Immature natural killer cell (primary cell): Measurements from ENCODE around the gene RXRB. TPM values are rescaled to one million over a fixed set of nuclear protein-coding genes. Genes with fewer than 3 reads are reported as not detected.

ENCODE experiments used
- DNase-seq, 3 donors: peaks; one replicate each; pipeline ENCODE4 v3.0.0; 2022; ENCODE audit warnings: mixed read lengths in 1 of 3
- H3K27ac Mint-ChIP-seq, 6 donors: one replicate each; pipeline ENCODE4 v1.8.0; 2020; ENCODE audit warnings: mixed read lengths in 6 of 6, mild to moderate bottlenecking in 5 of 6, inconsistent platforms in 4 of 6, moderate library complexity in 3 of 6
- H3K27me3 Mint-ChIP-seq, 3 donors: one replicate each; pipeline ENCODE4 v1.8.0; 2020 to 2021; ENCODE audit warnings: low read depth in 3 of 3, mild to moderate bottlenecking in 3 of 3, mixed read lengths in 3 of 3, moderate library complexity in 3 of 3, inconsistent platforms in 1 of 3
- H3K36me3 Mint-ChIP-seq, 3 donors: one replicate each; pipeline ENCODE4 v1.8.0; 2020; ENCODE audit warnings: mixed read lengths in 3 of 3, inconsistent platforms in 2 of 3, mild to moderate bottlenecking in 2 of 3
- H3K4me1 Mint-ChIP-seq, 2 donors: one replicate each; pipeline ENCODE4 v1.8.0; 2020; ENCODE audit warnings: inconsistent platforms in 2 of 2, mild to moderate bottlenecking in 2 of 2, mixed read lengths in 2 of 2, moderate library complexity in 1 of 2
- H3K4me3 Mint-ChIP-seq, 5 donors: one replicate each; pipeline ENCODE4 v1.8.0; 2020; ENCODE audit warnings: mild to moderate bottlenecking in 5 of 5, mixed read lengths in 5 of 5, inconsistent platforms in 3 of 5, moderate library complexity in 3 of 5
- H3K9me3 Mint-ChIP-seq, 6 donors: one replicate each; pipeline ENCODE4 v1.8.0; 2020; ENCODE audit warnings: mild to moderate bottlenecking in 6 of 6, mixed read lengths in 6 of 6, inconsistent platforms in 4 of 6, moderate library complexity in 3 of 6
- polyA plus RNA-seq, 3 donors: library from polyadenylated mRNA; unstranded; fragments of 300-500 nt; fragmentation: Illumina TruSeq; gene quantifications; one replicate each; pipeline ENCODE4 v1.2.3, GENCODE V29; 2021

The RXRB gene
- polyA plus RNA-seq, 3 donors from 2014 or later: 6.0 to 11.8 (median 6.9) TPM

DNA sequence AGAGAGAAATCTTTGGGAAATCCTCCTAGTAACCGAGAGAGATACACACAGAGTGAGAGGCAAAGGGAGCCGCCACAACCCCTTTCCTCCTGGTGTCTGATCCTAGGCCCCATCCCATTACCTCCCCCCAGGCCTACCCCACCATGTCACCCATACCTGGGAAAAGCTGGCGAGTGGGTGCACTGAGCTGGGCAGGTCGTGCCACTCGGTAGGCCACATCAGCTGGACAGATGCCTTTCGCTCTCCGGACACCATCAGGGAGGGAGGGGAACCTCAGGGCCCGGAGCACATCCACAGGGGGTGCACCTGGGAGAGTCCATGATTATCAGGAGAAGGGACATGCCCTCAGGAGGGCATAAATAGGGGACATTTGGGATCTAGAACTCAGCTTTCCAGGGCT is 11.3 kb downstream of the RXRB start:
- Mint-ChIP-seq H3K4me3 (no peak overlapping the region), H3K27me3 (peaks cover 1 to 16% (median 14%) of the 10 kb centered on the region in 3 donors), H3K4me1 (peaks cover 15 to 16% of the 10 kb centered on the region in 2 donors), H3K36me3 (peaks cover 4 to 21% (median 5%) of the 10 kb centered on the region in 3 donors), H3K27ac (no peak overlapping the region), H3K9me3 (peaks cover 0 to 3% (median 0%) of the 10 kb centered on the region in 6 donors)
- DNase-seq: no peak

GRCh38 chr6:33187809-33188208 is 12.7 kb downstream of the RXRB start:
- no peak overlapping the region for H3K4me3 Mint-ChIP-seq
- peak overlapping the region in 1 of 6 donors; percentile 38 for H3K27ac Mint-ChIP-seq
- peaks cover 23 to 25% of the 10 kb centered on the region in 2 donors for H3K4me1 Mint-ChIP-seq
- H3K9me3 Mint-ChIP-seq: peaks cover 2 to 10% (median 7%) of the 10 kb centered on the region in 6 donors
- peaks cover 9 to 16% (median 16%) of the 10 kb centered on the region in 3 donors for H3K27me3 Mint-ChIP-seq
- DNase-seq: no peak
- peaks cover 14 to 33% (median 16%) of the 10 kb centered on the region in 3 donors for H3K36me3 Mint-ChIP-seq

GRCh38 chr6:33185654-33186187 is 14.7 kb downstream of the RXRB start:
- Mint-ChIP-seq H3K36me3 (peaks cover 16 to 35% (median 19%) of the 10 kb centered on the region in 3 donors), H3K27ac (no peak overlapping the region), H3K4me3 (no peak overlapping the region), H3K9me3 (peaks cover 2 to 11% (median 7%) of the 10 kb centered on the region in 6 donors), H3K4me1 (peaks cover 20 to 24% of the 10 kb centered on the region in 2 donors), H3K27me3 (peaks cover 9 to 13% (median 12%) of the 10 kb centered on the region in 3 donors)
- no peak for DNase-seq

- Mint-ChIP-seq H3K4me3 (no peak overlapping the region), H3K4me1 (peaks cover 20 to 24% of the 10 kb centered on the region in 2 donors), H3K27ac (no peak overlapping the region), H3K27me3 (peaks cover 9 to 13% (median 10%) of the 10 kb centered on the region in 3 donors), H3K36me3 (peaks cover 16 to 35% (median 19%) of the 10 kb centered on the region in 3 donors), H3K9me3 (peaks cover 2 to 11% (median 7%) of the 10 kb centered on the region in 6 donors)
- no peak for DNase-seq
These were observed 15.3 kb downstream of the RXRB start for GRCh38 chr6:33185190-33185589.

DNA sequence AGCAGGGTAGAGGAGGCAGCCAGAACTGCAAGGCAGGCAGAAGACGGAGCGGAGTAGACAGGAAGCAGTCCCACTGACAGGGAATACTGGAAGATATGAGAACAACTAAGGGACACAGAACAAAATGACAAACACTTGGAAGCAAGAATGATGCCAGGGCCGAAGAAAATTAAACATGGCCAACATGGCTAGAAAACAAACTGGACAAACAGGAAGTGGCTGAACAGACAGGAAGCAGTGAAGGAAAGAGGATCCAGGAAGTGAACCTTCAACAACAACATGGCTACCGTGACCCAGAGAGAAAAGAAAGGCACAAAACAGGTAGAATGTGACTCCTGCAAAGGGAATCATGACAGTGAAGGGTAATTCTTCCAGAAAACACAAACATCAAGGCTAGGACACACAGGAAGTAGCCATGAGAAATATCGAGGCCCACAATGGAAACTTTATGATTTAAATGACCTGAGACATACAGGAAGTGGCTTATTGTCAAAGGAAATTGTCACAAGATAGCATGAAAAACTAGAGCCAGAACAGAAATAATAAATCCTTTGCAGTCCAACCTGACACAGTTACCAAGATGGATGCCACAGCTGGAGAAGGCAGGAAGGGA is 17.3 kb downstream of the RXRB start:
- H3K4me3 Mint-ChIP-seq: peak overlapping the region; percentile 33 to 84 (median 76)
- DNase-seq: peak; percentile 40 to 48 (median 44)
- peaks cover 2 to 11% (median 7%) of the 10 kb centered on the region in 6 donors for H3K9me3 Mint-ChIP-seq
- H3K27me3 Mint-ChIP-seq: peaks cover 6 to 11% (median 8%) of the 10 kb centered on the region in 3 donors
- H3K27ac Mint-ChIP-seq: peak overlapping the region; percentile 51 to 96 (median 92)
- peaks cover 20 to 24% of the 10 kb centered on the region in 2 donors for H3K4me1 Mint-ChIP-seq
- peaks cover 16 to 30% (median 19%) of the 10 kb centered on the region in 3 donors for H3K36me3 Mint-ChIP-seq

GRCh38 chr6:33181141-33181540 is 19.3 kb downstream of the RXRB start:
- Mint-ChIP-seq H3K27me3 (peaks cover 5 to 12% (median 9%) of the 10 kb centered on the region in 3 donors), H3K4me3 (no peak overlapping the region), H3K36me3 (peaks cover 16 to 21% (median 19%) of the 10 kb centered on the region in 3 donors), H3K27ac (peak overlapping the region in 3 of 6 donors; percentile 11 to 40 (median 36)), H3K9me3 (peaks cover 2 to 11% (median 7%) of the 10 kb centered on the region in 6 donors), H3K4me1 (peaks cover 20 to 24% of the 10 kb centered on the region in 2 donors)
- no peak for DNase-seq

DNA sequence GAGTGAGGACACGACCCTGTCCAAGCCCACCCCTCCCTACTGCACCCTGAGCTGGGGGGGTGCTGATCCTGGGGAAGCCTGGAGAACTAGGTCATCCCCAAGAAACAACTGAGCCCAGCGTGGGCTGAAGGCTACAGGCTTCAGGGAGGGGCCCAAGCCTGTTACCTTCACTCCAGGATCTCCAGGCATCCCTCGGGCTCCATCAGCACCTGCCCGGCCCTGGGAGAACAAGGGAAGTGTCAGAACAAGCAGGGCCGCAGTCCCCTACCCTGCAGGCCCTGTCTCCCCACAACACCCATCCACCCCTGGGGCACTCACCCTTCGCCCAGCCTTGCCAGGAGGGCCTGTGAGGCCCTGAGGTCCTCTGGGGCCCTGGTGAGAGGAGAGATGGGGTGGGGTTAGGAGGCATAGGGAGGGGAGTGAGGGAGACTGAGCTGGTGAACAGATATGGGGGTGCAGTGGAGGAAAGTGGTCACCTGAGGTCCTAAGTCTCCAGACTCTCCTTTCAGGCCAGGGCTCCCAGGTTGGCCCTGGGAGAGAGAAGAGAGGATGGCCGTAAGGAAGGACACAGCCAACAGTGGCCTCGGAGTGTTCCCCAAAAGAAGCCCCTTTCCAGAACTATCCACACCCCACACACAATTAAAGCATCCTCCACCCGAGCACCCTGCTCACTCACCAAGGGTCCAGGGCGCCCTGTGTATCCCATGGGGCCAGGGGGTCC is 21.6 kb downstream of the RXRB start:
- peaks cover 9 to 16% (median 9%) of the 10 kb centered on the region in 3 donors for H3K27me3 Mint-ChIP-seq
- H3K27ac Mint-ChIP-seq: no peak overlapping the region
- H3K4me1 Mint-ChIP-seq: peaks cover 15 to 16% of the 10 kb centered on the region in 2 donors

DNA sequence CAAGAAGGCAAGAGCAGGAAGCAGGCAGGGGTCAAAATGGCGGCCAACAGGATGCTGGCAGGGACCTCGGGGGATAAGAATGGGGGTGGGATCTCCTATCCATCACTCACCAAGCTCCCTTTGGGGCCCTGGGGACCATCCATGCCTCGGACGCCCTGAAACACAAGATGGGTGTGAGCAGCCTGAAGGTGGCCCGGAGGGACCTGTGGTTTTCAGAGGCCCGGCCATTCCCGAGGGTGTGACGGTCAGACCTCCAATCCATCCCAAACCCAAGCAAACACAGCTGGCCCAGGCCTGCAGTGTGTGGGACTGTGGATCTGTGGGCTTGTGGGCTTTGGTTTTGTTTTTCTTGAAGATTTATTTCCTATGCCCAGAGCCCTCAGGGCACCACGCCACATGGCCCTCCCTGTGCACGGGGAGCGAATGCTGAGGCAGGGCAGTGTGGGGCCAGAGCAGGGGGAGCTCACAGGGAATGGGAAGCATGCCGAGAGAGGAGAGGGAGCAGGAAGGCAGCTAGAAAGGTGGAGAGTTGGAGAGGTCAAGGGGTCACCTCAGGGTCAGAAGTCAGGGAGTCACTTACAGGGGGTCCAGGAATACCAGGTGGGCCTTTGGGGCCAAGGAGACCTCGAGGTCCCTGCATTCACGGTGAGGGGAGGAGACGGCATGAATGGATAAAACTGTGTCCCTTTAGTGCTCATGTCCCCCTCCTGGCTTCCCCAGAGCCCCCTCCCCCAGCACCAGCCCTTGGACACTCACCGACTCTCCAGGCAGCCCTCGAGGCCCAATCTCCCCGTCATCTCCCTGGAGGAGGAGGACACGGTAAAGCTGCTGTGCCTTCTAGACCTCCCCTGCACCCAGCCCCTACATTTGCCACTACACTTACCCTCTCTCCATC is 22.7 kb downstream of the RXRB start:
- no peak overlapping the region for H3K4me3 Mint-ChIP-seq
- H3K9me3 Mint-ChIP-seq: peaks cover 0 to 2% (median under 1%) of the 10 kb centered on the region in 6 donors
- DNase-seq: no peak
- peaks cover 3 to 4% of the 10 kb centered on the region in 2 donors for H3K4me1 Mint-ChIP-seq
- peaks cover 6 to 9% (median 7%) of the 10 kb centered on the region in 3 donors for H3K27me3 Mint-ChIP-seq
- H3K27ac Mint-ChIP-seq: no peak overlapping the region
- peaks cover 2% of the 10 kb centered on the region in 3 donors for H3K36me3 Mint-ChIP-seq

More for the DNA sequence above, 21.6 kb downstream of the RXRB start:
- Mint-ChIP-seq H3K9me3 (peaks cover 2 to 11% (median 7%) of the 10 kb centered on the region in 6 donors), H3K4me3 (no peak overlapping the region), H3K36me3 (peaks cover 12 to 14% (median 13%) of the 10 kb centered on the region in 3 donors)
- DNase-seq: no peak

DNA sequence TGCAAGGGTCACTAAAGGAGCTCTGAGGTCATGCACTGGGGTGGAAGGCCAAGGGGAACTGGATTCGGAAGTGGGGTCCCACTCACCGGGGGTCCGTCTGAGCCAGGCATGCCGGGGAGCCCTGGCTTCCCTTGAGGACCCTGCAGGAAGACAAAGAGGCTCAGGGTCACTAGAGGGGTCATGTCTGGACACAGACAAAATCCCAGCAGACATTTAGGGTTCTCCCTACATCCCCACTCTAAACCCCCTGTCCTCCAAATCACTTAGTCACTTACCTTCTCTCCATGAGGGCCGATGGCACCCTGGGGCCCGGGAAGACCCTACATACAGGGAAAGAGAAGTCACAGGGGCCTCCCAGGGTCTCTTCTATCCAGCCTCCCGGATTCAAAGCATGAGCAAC is 23.6 kb downstream of the RXRB start:
- H3K4me3 Mint-ChIP-seq: no peak overlapping the region
- H3K27ac Mint-ChIP-seq: no peak overlapping the region
- peaks cover 6 to 7% (median 7%) of the 10 kb centered on the region in 3 donors for H3K27me3 Mint-ChIP-seq
- DNase-seq: no peak
- no peaks in the 10 kb centered on the region for H3K4me1 Mint-ChIP-seq
- no peaks in the 10 kb centered on the region for H3K9me3 Mint-ChIP-seq
- H3K36me3 Mint-ChIP-seq: no peaks in the 10 kb centered on the region

DNA sequence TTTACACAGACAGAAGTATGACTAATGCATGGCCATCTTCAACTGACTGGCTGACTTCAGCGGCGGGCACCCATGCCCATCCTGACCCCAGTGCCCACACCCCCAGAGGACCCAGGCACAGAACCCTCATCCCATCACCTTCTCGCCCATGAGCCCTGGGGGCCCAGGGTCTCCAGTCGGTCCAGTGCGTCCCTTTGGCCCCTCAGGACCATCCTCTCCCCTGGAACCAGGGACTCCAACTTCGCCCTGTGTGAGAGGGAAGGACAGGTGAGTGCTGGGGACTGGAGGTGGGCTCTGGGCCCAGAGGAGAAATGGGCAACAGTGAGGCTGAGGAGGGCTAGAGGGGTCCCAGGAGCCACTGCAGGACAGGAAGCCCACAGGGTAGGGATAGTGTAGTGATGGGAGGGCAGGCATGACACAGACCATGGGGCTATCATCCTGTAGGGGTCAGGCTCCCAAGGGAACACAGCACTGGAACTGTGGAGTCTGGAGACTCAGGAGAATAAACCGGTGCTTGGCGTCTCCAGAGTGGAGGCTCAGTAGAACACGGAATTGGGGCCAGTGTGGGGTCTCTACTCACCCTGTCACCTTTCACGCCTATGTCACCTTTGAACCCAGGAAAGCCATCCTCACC is 24.9 kb downstream of the RXRB start:
- Mint-ChIP-seq H3K27me3 (peaks cover 6 to 7% (median 7%) of the 10 kb centered on the region in 3 donors), H3K36me3 (no peaks in the 10 kb centered on the region), H3K4me3 (no peak overlapping the region), H3K4me1 (no peaks in the 10 kb centered on the region), H3K27ac (no peak overlapping the region), H3K9me3 (no peaks in the 10 kb centered on the region)
- no peak for DNase-seq

DNA sequence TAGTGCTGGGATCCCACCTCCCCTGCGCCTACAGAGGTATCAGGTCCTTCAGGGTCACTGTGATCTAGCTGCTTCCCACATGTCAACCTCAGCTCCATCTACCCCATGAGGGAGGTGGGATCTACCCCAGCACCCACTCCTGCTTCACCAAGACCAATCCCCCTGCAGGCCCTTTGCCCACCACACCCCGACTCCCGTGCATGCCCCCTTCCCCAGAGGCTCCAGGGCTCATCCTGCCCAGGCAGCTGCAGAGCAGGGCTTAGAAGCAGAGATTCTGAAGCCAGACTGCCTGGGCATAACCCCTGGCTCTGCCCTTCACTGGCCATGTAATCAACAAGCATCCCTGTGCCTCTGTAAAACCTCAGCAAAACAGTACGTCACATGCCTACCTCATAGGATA is 25.7 kb downstream of the RXRB start:
- no peaks in the 10 kb centered on the region for H3K36me3 Mint-ChIP-seq
- H3K9me3 Mint-ChIP-seq: no peaks in the 10 kb centered on the region
- no peak overlapping the region for H3K4me3 Mint-ChIP-seq
- peaks cover 5 to 7% (median 7%) of the 10 kb centered on the region in 3 donors for H3K27me3 Mint-ChIP-seq
- no peak overlapping the region for H3K27ac Mint-ChIP-seq
- H3K4me1 Mint-ChIP-seq: no peaks in the 10 kb centered on the region
- DNase-seq: no peak

DNA sequence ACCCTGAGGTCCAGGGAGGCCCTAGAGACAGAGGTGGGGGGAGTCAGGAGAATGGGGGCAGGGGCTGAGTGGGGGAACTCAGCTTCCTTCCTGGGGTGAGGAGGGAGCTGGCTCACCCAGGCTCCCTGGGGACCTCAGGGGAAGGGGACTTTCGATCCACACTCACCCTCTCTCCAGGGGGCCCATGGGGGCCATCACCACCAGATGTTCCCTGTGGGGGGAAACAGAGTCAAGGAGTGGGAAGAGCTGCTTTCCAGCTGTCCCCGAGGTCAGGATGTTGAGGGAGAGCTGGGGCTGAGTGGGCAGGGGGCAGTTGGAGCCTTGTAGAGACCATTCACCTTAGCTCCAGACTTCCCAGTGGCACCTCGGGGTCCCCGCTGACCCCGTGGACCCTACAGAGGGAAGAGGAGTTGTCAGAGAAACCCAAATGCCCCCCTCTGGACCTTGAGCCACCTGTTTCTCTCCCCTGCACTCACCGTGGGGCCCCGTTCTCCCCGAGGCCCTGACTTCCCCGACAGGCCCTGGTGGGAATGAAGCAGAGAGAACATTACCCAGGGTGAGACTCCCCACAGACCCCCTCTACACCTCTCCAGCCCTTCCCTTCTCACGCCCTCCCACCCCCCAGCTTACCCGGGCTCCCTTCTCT is 26.8 kb downstream of the RXRB start:
- no peak overlapping the region for H3K27ac Mint-ChIP-seq
- no peak for DNase-seq
- H3K4me1 Mint-ChIP-seq: no peaks in the 10 kb centered on the region
- no peak overlapping the region for H3K4me3 Mint-ChIP-seq
- H3K9me3 Mint-ChIP-seq: no peaks in the 10 kb centered on the region
- H3K36me3 Mint-ChIP-seq: no peaks in the 10 kb centered on the region
- H3K27me3 Mint-ChIP-seq: peaks cover 5 to 7% (median 7%) of the 10 kb centered on the region in 3 donors
